Naive thymus-derived CD8-positive, alpha-beta T cell (primary cell): ENCODE data around the gene THSD4. TPM values are rescaled to one million over a fixed set of nuclear protein-coding genes. Genes with fewer than 3 reads are reported as not detected.
A peak's percentile ranks its signal among the peaks of the same experiment; 100 is the strongest.
"Not testable (repeated sequence)": the region's sequence is repeated elsewhere in the genome, so short reads cannot be mapped to it uniquely, and the experiment has no call there.

Experiments used
- ATAC-seq, 2 donors: fragments of 150-1000 bp; cut with Tn5 transposase in 1 of 2; sonication (Bioruptor Pico), chemical (Tn5 transposase) in 1 of 2; 1 replicate in 1 of 2; 2 replicates in 1 of 2; pipeline ENCODE4 v1.10.0; 2021; ENCODE audit warnings: mild to moderate bottlenecking in 2 of 2, moderate library complexity in 2 of 2
- POLR2A ChIA-PET: fragments of 350-600 bp; sonication (Branson Sonifier 250); formaldehyde crosslinking; loops from one replicate; lab custom pipeline; 2021; ENCODE audit warnings: antibody characterized with exemption; lab: Charles Lee
- DNase-seq, 10 donors: peaks; one replicate each; pipeline versions ENCODE4 v3.0.0 to v3.0.0-alpha.2; 2020 to 2022
- H3K27ac Mint-ChIP-seq, 10 donors: one replicate each; pipeline ENCODE4 v1.8.0; 2020 to 2022; ENCODE audit warnings: mild to moderate bottlenecking in 10 of 10, mixed read lengths in 10 of 10, moderate library complexity in 4 of 10, inconsistent platforms in 1 of 10
- H3K27me3 Mint-ChIP-seq, 5 donors: one replicate each; pipeline ENCODE4 v1.8.0; 2021 to 2022; ENCODE audit warnings: mixed read lengths in 5 of 5
- H3K36me3 Mint-ChIP-seq, 3 donors: one replicate each; pipeline ENCODE4 v1.8.0; 2020 to 2022; ENCODE audit warnings: mixed read lengths in 3 of 3, mild to moderate bottlenecking in 2 of 3, inconsistent platforms in 1 of 3
- H3K4me1 Mint-ChIP-seq, 4 donors: one replicate each; pipeline ENCODE4 v1.8.0; 2021 to 2022; ENCODE audit warnings: mixed read lengths in 4 of 4
- H3K4me3 Mint-ChIP-seq, 10 donors: one replicate each; pipeline ENCODE4 v1.8.0; 2020 to 2022; ENCODE audit warnings: mild to moderate bottlenecking in 10 of 10, mixed read lengths in 10 of 10, moderate library complexity in 6 of 10, inconsistent platforms in 1 of 10
- H3K9me3 Mint-ChIP-seq, 9 donors: one replicate each; pipeline ENCODE4 v1.8.0; 2020 to 2022; ENCODE audit warnings: mixed read lengths in 9 of 9, mild to moderate bottlenecking in 3 of 9, inconsistent platforms in 1 of 9, moderate library complexity in 1 of 9
- polyA plus RNA-seq, 3 donors: library from polyadenylated mRNA; unstranded; fragments of 300-500 nt; fragmentation: Illumina TruSeq; gene quantifications; one replicate each; pipeline ENCODE4 v1.2.3, GENCODE V29; 2021
- total RNA-seq, 8 experiments: library from RNA in 2 of 8; stranded (reverse) in 2 of 8; gene quantifications; one replicate each; pipeline ENCODE4 v1.2.3 and lab custom pipeline; 2021 to 2026

The THSD4 gene
- total and polyA plus RNA-seq, 5 experiments from 2014 or later = not detected

DNA sequence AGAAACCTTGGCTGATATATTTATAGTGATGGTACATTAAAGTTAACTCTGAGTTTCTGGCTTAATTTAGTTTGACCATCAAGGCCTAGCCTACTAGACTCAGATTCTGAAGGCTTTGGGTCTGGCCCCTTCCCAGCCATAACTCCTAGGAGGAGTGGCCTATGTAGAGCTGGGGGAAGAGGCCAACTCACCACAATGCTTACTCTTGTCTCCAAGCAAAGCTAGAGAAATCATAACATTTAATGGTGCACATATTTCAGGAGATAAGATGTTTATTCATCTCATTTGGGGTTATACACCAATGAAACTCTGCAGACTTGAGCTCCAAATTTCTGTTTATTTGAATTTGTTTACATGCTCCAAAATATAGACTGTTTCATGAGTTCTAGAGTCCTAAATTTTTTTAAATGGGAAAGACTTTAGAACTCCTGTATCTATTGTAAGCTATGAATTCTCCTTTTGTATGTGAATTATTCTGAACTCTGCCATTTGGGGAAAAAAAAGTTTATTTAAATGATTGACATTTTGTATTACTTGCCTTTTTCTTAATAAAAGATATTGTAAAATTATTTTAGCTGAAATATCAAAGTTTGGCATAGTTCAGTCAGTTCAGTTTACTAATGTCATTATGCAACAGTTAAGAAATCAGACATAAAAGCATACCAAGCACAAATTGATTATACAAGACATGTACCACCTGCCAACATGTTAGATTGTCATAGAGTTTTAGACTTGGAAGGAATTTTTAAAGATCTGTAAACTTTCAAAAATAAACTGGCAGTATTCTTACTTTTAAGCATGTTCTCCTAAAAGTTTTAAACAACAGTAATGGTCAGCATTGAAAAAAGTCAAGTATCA is 551.7 kb downstream of the THSD4 start:
- H3K4me1 Mint-ChIP-seq = no peaks in the 10 kb centered on the region
- no peak overlapping the region for H3K27ac Mint-ChIP-seq
- peaks cover 6 to 26% (median 14%) of the 10 kb centered on the region in 5 donors for H3K27me3 Mint-ChIP-seq
- H3K9me3 Mint-ChIP-seq = peaks cover 0 to 7% (median 0%) of the 10 kb centered on the region in 9 donors
- POLR2A ChIA-PET = no interaction called here
- no peak for ATAC-seq
- DNase-seq = no peak
- H3K36me3 Mint-ChIP-seq = no peaks in the 10 kb centered on the region
- H3K4me3 Mint-ChIP-seq = no peak overlapping the region

DNA sequence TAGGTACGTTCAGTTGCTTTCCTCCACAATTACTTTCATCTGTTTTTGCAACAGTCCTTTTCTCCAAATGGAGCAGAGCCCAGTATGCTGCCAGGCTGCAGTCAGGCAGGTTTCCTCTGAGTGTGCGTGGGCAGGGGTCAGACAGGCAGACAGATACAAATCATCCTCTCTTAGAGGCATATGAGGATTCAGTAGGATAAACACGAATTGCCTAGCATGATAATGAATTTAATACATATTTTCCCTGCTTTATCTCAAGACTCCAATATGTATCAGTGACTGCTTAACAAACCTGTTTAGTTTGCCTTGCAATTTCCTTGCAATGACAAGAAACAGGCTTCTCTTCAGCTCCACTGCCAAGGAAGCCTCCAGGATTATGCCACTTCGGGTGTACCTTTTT is 554.4 kb downstream of the THSD4 start:
- Mint-ChIP-seq H3K4me3 (no peak overlapping the region), H3K36me3 (no peaks in the 10 kb centered on the region), H3K9me3 (peaks cover 0 to 6% (median 0%) of the 10 kb centered on the region in 9 donors), H3K27ac (no peak overlapping the region), H3K4me1 (no peaks in the 10 kb centered on the region), H3K27me3 (peaks cover 10 to 44% (median 21%) of the 10 kb centered on the region in 5 donors)
- DNase-seq = no peak
- POLR2A ChIA-PET = no interaction called here
- ATAC-seq = no peak

DNA sequence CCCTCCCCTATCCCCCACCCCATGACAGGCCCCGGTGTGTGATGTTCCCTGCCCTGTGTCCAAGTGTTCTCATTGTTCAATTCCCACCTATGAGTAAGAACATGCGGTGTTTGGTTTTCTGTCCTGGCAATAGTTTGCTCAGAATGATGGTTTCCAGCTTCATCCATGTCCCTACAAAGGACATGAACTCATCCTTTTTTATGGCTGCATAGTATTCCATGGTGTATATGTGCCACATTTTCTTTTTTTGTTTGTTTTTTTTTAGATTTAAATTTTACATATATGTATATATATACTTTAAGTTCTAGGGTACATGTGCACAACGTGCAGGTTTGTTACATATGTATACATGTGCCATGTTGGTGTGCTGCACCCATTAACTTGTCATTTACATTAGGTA is 555.0 kb downstream of the THSD4 start:
- ATAC-seq, POLR2A ChIA-PET, H3K27ac Mint-ChIP-seq, H3K9me3 Mint-ChIP-seq, H3K4me1 Mint-ChIP-seq, DNase-seq, H3K36me3 Mint-ChIP-seq, H3K4me3 Mint-ChIP-seq: not testable (repeated sequence)
- peaks cover 8 to 50% (median 19%) of the 10 kb centered on the region in 5 donors for H3K27me3 Mint-ChIP-seq

DNA sequence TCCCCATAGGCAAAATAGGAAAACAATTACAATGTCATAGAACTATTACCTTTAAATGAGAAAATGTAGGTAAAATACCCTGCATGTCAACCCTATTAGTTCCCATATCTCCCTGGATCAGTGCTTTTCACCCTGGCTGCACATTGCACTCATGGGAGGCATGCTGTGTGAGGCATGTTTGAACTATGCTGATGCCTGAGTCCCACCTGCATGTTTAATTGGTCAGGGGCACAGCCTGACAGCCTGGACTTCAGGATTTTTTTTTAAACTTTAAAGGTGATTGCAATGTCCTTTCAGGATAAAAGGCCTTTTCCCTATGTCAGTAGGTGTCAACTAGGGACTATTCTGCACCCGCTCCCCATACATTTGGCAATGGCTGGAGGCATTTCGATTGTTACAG is 559.1 kb downstream of the THSD4 start:
- no peaks in the 10 kb centered on the region for H3K4me1 Mint-ChIP-seq
- peaks cover 0 to 5% (median 0%) of the 10 kb centered on the region in 9 donors for H3K9me3 Mint-ChIP-seq
- no peak for ATAC-seq
- peaks cover 18 to 86% (median 37%) of the 10 kb centered on the region in 5 donors for H3K27me3 Mint-ChIP-seq
- no peak overlapping the region for H3K27ac Mint-ChIP-seq
- H3K4me3 Mint-ChIP-seq = no peak overlapping the region
- no peaks in the 10 kb centered on the region for H3K36me3 Mint-ChIP-seq
- no peak for DNase-seq
- POLR2A ChIA-PET = no interaction called here

DNA sequence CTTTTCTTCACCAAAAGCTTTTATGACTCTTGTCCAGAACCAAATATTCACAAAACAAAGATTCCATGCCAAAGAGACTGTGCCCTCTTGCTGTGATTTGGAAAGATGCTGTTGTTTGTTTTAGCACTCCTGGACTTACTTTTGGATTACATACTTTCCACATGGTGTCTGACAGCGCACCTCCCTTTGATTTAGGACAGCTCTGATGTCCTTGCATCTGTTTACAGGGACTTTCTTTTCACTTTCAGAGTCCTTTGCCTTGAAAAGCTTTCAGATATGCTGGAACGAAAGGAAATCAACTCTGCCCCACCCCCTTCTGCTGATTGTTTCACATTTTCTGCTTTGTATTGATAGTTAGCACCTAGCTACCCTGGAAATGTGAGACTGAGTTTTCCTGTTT is 562.1 kb downstream of the THSD4 start:
- POLR2A ChIA-PET = no interaction called here
- no peaks in the 10 kb centered on the region for H3K36me3 Mint-ChIP-seq
- ATAC-seq (no peak), DNase-seq (no peak)
- no peaks in the 10 kb centered on the region for H3K4me1 Mint-ChIP-seq
- H3K9me3 Mint-ChIP-seq = no peaks in the 10 kb centered on the region
- H3K27me3 Mint-ChIP-seq = peaks cover 15 to 71% (median 32%) of the 10 kb centered on the region in 5 donors
- H3K4me3 Mint-ChIP-seq = no peak overlapping the region
- no peak overlapping the region for H3K27ac Mint-ChIP-seq

DNA sequence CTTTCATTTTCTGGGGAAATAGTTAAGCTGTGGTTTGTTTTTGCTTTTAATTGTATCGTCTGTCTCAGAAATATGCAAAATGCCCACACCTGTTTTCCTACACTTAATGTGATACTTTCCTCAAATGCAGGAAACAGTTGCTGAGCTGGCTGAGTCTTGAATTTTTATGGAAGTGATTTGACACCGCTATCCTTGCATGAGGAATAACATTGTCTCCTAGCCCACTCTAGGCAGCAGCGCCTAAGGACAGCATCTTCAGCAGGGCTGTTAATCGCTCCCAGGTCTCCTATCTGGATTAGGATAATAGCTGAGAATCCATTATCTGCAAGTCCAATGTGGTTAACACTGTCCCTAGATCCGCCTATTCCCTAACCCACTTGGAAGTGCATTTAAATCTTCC is 562.5 kb downstream of the THSD4 start:
- no peak overlapping the region for H3K4me3 Mint-ChIP-seq

DNA sequence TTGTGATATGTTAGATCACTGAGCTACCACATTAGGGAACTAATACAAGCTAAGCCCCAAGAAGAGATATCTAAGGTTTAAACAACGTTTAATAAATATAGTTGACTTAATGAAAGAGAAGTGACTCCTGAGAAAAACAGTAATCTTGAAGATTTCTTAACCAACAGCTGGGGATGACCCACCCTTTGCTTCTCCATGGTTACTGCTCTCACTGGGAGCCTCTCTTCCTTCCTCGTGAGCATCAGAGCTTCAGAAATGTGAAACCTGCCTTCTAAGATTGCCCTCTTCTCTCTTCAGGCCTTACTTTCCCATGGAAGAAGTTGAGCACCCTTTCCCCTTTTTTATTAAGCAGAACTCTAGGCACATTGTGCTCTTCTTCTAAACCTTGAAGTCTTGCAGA is 562.9 kb downstream of the THSD4 start:
- peaks cover 13 to 71% (median 30%) of the 10 kb centered on the region in 5 donors for H3K27me3 Mint-ChIP-seq
- H3K4me3 Mint-ChIP-seq = no peak overlapping the region

More for the DNA sequence above, 562.5 kb downstream of the THSD4 start:
- no peak for ATAC-seq
- H3K27me3 Mint-ChIP-seq = peaks cover 13 to 71% (median 30%) of the 10 kb centered on the region in 5 donors
- no peak overlapping the region for H3K27ac Mint-ChIP-seq
- no peaks in the 10 kb centered on the region for H3K9me3 Mint-ChIP-seq
- no peaks in the 10 kb centered on the region for H3K4me1 Mint-ChIP-seq
- no peaks in the 10 kb centered on the region for H3K36me3 Mint-ChIP-seq
- no peak for DNase-seq
- POLR2A ChIA-PET = no interaction called here

DNA sequence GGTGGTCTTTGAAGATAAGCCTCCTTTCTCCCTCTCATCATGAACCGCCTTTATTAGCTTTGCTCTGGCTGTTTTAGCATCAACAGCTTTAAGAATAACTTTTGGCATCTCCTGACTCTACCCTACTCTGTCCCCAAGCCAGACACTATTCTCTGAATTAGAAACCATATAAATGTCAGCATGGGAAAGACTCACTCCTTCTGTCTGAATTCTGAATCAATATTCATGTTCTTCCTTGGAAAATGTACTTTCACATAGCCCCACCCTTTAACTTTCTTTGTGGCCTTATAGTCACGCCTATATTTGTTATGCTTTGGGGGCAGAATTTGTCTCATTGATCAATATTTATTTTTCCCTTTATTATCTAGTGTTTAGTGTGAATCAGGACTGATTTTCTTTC is 563.3 kb downstream of the THSD4 start:
- POLR2A ChIA-PET = no interaction called here
- H3K36me3 Mint-ChIP-seq = no peaks in the 10 kb centered on the region

More for the DNA sequence above, 562.9 kb downstream of the THSD4 start:
- Mint-ChIP-seq H3K27ac (no peak overlapping the region), H3K4me1 (no peaks in the 10 kb centered on the region), H3K36me3 (no peaks in the 10 kb centered on the region), H3K9me3 (no peaks in the 10 kb centered on the region)
- POLR2A ChIA-PET = no interaction called here
- ATAC-seq (no peak), DNase-seq (no peak)

DNA sequence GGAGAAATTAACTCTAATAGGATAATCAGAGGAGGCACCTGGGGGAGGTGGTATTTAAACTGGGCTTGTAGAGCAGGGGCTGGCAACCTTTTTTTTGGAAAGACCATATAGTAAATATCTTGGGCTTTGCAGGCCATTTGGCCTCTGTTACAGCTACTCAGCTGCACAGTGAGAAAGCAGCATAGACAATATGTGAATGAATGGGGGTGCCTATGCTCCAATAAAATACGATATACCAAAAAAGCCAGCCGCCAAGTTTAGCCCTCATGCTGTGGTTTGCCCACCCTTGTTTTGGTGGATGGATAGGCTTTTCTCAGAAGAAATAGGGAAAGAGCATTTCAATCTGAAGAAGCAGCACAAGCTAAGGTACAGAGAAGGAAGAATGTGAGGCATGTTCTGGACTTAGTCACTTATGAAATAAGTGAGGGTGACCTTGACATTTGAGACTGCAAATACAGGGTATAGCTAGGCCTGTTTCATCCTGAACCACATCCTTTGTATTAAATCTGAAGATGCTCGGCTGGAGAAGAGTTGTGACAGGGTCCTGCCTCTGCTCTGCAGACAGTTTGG is 564.0 kb downstream of the THSD4 start:
- no peak overlapping the region for H3K4me3 Mint-ChIP-seq
- POLR2A ChIA-PET = no interaction called here
- no peaks in the 10 kb centered on the region for H3K4me1 Mint-ChIP-seq
- H3K36me3 Mint-ChIP-seq = no peaks in the 10 kb centered on the region
- H3K9me3 Mint-ChIP-seq = no peaks in the 10 kb centered on the region
- H3K27ac Mint-ChIP-seq = no peak overlapping the region
- ATAC-seq = no peak
- DNase-seq = no peak
- peaks cover 12 to 63% (median 21%) of the 10 kb centered on the region in 5 donors for H3K27me3 Mint-ChIP-seq

More for the DNA sequence above, 563.3 kb downstream of the THSD4 start:
- H3K4me3 Mint-ChIP-seq = no peak overlapping the region
- no peak overlapping the region for H3K27ac Mint-ChIP-seq
- no peaks in the 10 kb centered on the region for H3K4me1 Mint-ChIP-seq
- ATAC-seq = no peak
- no peaks in the 10 kb centered on the region for H3K9me3 Mint-ChIP-seq
- DNase-seq = no peak
- H3K27me3 Mint-ChIP-seq = peaks cover 12 to 70% (median 27%) of the 10 kb centered on the region in 5 donors

DNA sequence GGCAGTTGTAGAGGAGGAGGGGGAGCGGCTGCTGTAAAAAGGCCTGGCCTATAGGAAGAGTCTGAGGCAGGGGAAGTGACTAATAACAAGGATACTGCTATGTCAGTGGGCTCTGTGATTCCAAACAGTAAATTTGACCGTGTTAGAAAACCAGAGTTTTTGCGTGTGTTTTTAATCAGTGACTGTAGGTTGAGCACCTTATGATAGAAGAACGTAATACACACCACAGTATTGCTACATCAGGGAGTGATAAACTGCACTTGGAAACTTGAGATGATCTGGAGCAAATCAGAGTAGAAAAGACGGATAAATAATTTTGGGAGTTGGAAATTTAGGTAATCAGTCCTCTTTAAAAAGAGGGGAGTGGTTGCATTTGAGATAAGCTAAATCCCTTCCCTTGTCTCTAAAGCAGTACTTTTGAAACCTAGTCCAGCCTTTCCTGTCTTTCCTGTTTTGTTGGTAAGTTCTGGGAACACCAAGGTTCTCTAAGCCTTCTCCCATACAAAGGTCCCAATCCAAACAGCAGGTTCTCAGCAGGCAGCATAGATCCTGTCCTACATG is 564.6 kb downstream of the THSD4 start:
- no peaks in the 10 kb centered on the region for H3K36me3 Mint-ChIP-seq
- POLR2A ChIA-PET = no interaction called here
- H3K27ac Mint-ChIP-seq = no peak overlapping the region
- H3K9me3 Mint-ChIP-seq = no peaks in the 10 kb centered on the region
- H3K27me3 Mint-ChIP-seq = peaks cover 12 to 58% (median 20%) of the 10 kb centered on the region in 5 donors
- no peak overlapping the region for H3K4me3 Mint-ChIP-seq
- H3K4me1 Mint-ChIP-seq = no peaks in the 10 kb centered on the region
- no peak for ATAC-seq
- no peak for DNase-seq

DNA sequence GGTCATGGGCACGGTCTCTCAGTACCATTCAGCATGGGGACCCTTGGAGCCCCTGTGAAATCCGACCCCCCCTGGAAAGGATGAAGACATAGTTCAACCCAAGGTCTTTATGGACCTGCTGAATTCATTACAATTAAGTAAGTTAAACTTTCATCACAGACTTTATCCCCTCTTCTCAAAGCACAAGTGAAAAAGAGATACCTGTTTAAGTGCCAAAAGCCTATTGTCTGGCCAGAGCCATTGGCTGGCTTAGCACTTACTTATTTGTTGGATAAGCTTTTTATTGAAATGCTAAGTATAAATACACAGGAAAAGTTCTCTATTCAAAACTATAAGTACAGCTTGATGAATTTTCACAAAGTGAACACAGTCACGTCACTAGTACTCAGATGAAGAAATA is 566.7 kb downstream of the THSD4 start:
- POLR2A ChIA-PET = no interaction called here
- peaks cover 0 to 6% (median 4%) of the 10 kb centered on the region in 4 donors for H3K4me1 Mint-ChIP-seq
- no peaks in the 10 kb centered on the region for H3K9me3 Mint-ChIP-seq
- ATAC-seq (no peak), DNase-seq (no peak)
- no peaks in the 10 kb centered on the region for H3K36me3 Mint-ChIP-seq
- no peak overlapping the region for H3K4me3 Mint-ChIP-seq
- peaks cover 5 to 41% (median 16%) of the 10 kb centered on the region in 5 donors for H3K27me3 Mint-ChIP-seq
- H3K27ac Mint-ChIP-seq = peak overlapping the region in 1 of 10 donors; percentile 21

DNA sequence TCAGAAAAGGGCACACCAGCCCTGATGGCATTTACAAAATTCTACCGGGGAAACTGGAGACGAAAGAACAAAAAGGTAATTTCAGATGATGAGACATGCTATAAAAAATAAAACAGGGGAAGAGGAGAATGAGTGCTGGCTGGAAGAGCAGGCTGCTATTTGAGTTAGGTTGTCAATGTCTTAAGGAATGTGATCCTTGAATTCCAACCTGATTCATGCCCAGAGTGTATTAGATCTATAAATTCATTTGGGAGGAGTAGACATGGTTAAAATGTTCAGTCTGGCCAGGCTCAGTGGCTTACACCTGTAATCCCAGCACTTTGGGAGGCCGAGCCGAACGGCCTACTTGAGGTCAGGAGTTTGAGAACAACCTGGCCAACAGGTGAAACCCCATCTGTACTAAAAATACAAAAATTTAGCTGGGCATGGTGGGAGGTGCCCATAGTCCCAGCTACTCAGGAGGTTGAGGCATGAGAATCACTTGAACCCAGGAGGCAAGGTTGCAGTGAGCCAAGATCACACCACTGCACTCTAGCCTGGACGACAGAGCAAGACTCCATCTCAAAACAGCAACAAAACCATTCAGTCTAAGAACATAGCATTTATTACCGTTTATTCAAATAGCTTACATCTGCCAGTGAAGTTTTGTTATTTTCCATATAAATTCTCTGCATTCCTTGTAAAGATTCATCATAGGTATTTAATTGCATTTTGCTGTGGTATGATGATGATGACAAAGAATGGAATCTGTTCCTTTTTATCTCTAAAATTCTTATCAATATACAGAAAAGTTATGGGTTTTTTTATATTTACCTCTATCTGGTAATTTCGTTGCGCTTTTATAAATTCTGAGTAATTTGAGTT is 568.4 kb downstream of the THSD4 start:
- POLR2A ChIA-PET = no interaction called here
- no peak for DNase-seq
- Mint-ChIP-seq H3K4me3 (no peak overlapping the region), H3K27me3 (peaks cover 8 to 36% (median 19%) of the 10 kb centered on the region in 5 donors), H3K27ac (no peak overlapping the region), H3K9me3 (no peaks in the 10 kb centered on the region), H3K36me3 (no peaks in the 10 kb centered on the region), H3K4me1 (peaks cover 0 to 6% (median 4%) of the 10 kb centered on the region in 4 donors)
- ATAC-seq = no peak
